IMR-90 (cell line): Measurements from ENCODE around the gene DOCK10. TPM values are rescaled to one million over a fixed set of nuclear protein-coding genes. Genes with fewer than 3 reads are reported as not detected.
A peak's percentile ranks its signal among the peaks of the same experiment; 100 is the strongest.

ENCODE experiments used
- ATAC-seq: fragments of 200-7000 bp; cut with Tn5 transposase; 2 replicates; pipeline ENCODE4 v1.9.1; 2020; ENCODE audit warnings: low read depth, mild to moderate bottlenecking, moderate library complexity
- BruUV-seq: library from RNA; stranded (reverse); fragments of 400-500 nt; replicated peaks from 2 replicates; lab custom pipeline; 2021; lab: Mats Ljungman, UMichigan
- CTCF ChIA-PET: fragments of 300-600 bp; formaldehyde crosslinking; extraction: SDS; loops from one replicate; lab custom pipeline; 2021; ENCODE audit warnings: antibody characterized with exemption; lab: Yijun Ruan, JAX
- POLR2A ChIA-PET: fragments of 300-600 bp; sonication (Branson Sonifier 250); formaldehyde crosslinking; loops from one replicate; lab custom pipeline; 2022; ENCODE audit warnings: antibody characterized with exemption; ENCODE audit not compliant: unreplicated experiment; lab: Charles Lee
- DNase-seq: peaks from one replicate; pipeline ENCODE4 v3.0.0; 2013
- H2AFZ ChIP-seq: replicated peaks from 2 replicates; pipeline ENCODE3; 2013; ENCODE audit warnings: low read length, mild to moderate bottlenecking; ENCODE audit not compliant: poor library complexity
- H2AK5ac ChIP-seq: 2 replicates; pipeline ENCODE4 v1.6.1; 2013; ENCODE audit warnings: low read depth, low read length, inconsistent platforms
- H2AK9ac ChIP-seq: replicated peaks from 2 replicates; pipeline ENCODE3; 2013; ENCODE audit warnings: mild to moderate bottlenecking, low read depth, low read length, moderate library complexity; ENCODE audit not compliant: poor library complexity
- H2BK120ac ChIP-seq: 2 replicates; pipeline ENCODE4 v1.6.1; 2013; ENCODE audit warnings: low read depth, low read length, inconsistent platforms
- H2BK15ac ChIP-seq: 3 replicates; pipeline ENCODE4 v1.6.1; 2013; ENCODE audit warnings: low read depth, low read length, inconsistent platforms
- H2BK20ac ChIP-seq: 2 replicates; pipeline ENCODE4 v1.6.1; 2013; ENCODE audit warnings: low read depth, mild to moderate bottlenecking, inconsistent platforms, low read length, moderate library complexity
- H2BK5ac ChIP-seq: 2 replicates; pipeline ENCODE4 v1.6.1; 2013; ENCODE audit warnings: mild to moderate bottlenecking, low read depth, low read length, inconsistent platforms; ENCODE audit not compliant: poor library complexity, severe bottlenecking
- H3K14ac ChIP-seq: replicated peaks from 2 replicates; pipeline ENCODE4 v1.6.1; 2013; ENCODE audit warnings: low read depth, low read length, inconsistent platforms
- H3K18ac ChIP-seq: 2 replicates; pipeline ENCODE4 v1.6.1; 2013; ENCODE audit warnings: low read depth, low read length, control low read depth
- H3K23ac ChIP-seq: 2 replicates; pipeline ENCODE4 v1.6.1; 2013; ENCODE audit warnings: low read depth, low read length, inconsistent platforms
- H3K27ac ChIP-seq: 2 replicates; pipeline ENCODE4 v1.5.1; 2013; ENCODE audit warnings: mild to moderate bottlenecking, control low read depth, low read length; ENCODE audit not compliant: insufficient read depth
- H3K27me3 ChIP-seq: 2 replicates; pipeline ENCODE4 v1.6.1; 2013; ENCODE audit warnings: low read length; ENCODE audit not compliant: control insufficient read depth, insufficient read depth
- H3K36me3 ChIP-seq: 2 replicates; pipeline ENCODE4 v1.6.1; 2013; ENCODE audit warnings: low read length, mixed read lengths; ENCODE audit not compliant: control insufficient read depth, insufficient read depth
- H3K4ac ChIP-seq: 2 replicates; pipeline ENCODE4 v1.6.1; 2013; ENCODE audit warnings: low read depth, low read length, inconsistent platforms
- H3K4me1 ChIP-seq: 2 replicates; pipeline ENCODE4 v1.6.1; 2013; ENCODE audit warnings: low read length, mixed read lengths; ENCODE audit not compliant: control insufficient read depth, insufficient read depth
- H3K4me2 ChIP-seq: 2 replicates; pipeline ENCODE4 v1.6.1; 2013; ENCODE audit warnings: low read depth, mild to moderate bottlenecking, control low read depth, low read length, moderate library complexity
- H3K4me3 ChIP-seq: 2 replicates; pipeline ENCODE4 v1.5.1; 2013; ENCODE audit warnings: low read depth, mild to moderate bottlenecking, control low read depth, low read length, moderate library complexity; ENCODE audit not compliant: insufficient read depth
- H3K56ac ChIP-seq: 2 replicates; pipeline ENCODE4 v1.6.1; 2013; ENCODE audit warnings: low read length, inconsistent platforms; ENCODE audit not compliant: insufficient read depth; ENCODE audit errors: extremely low read depth
- H3K79me1 ChIP-seq, 2 experiments: 2 replicates each; pipeline ENCODE4 v1.6.1; 2013; ENCODE audit warnings: low read length in 2 of 2, inconsistent platforms in 1 of 2, low read depth in 1 of 2
- H3K9ac ChIP-seq: 2 replicates; pipeline ENCODE4 v1.6.1; 2013; ENCODE audit warnings: low read depth, low read length, control low read depth
- H3K9me1 ChIP-seq: 2 replicates; pipeline ENCODE4 v1.6.1; 2013; ENCODE audit warnings: low read length, inconsistent platforms; ENCODE audit not compliant: insufficient read depth
- H3K9me3 ChIP-seq: 2 replicates; pipeline ENCODE4 v1.6.1; 2013; ENCODE audit warnings: low read length; ENCODE audit not compliant: control insufficient read depth, insufficient read depth
- H4K20me1 ChIP-seq: 2 replicates; pipeline ENCODE4 v1.6.1; 2013; ENCODE audit warnings: low read length, inconsistent platforms; ENCODE audit not compliant: insufficient read depth
- H4K5ac ChIP-seq: 2 replicates; pipeline ENCODE4 v1.6.1; 2013; ENCODE audit warnings: mild to moderate bottlenecking, low read depth, low read length, control low read depth
- H4K8ac ChIP-seq, 2 experiments: 2 replicates each; pipeline ENCODE4 v1.6.1; 2013; ENCODE audit warnings: low read depth in 2 of 2, low read length in 2 of 2, control low read depth in 1 of 2, inconsistent platforms in 1 of 2
- H4K91ac ChIP-seq: 2 replicates; pipeline ENCODE4 v1.6.1; 2013; ENCODE audit warnings: low read depth, low read length, inconsistent platforms; ENCODE audit not compliant: insufficient read depth
- BHLHE40 ChIP-seq: fragments of 150-350 bp; IDR thresholded peaks from 2 replicates; pipeline ENCODE4 v1.6.1; 2016; ENCODE audit warnings: mild to moderate bottlenecking, low read depth, low read length
- WGBS, 2 experiments: methylation state at CpG; one replicate each; pipeline versions ENCODE4 v1.1.5 to v1.1.7; 2013; ENCODE audit warnings: missing lambda C conversion rate in 2 of 2; ENCODE audit not compliant: insufficient read length in 1 of 2; ENCODE audit errors: extremely low coverage in 2 of 2; 5-methylcytosine and 5-hydroxymethylcytosine counted together
- dilution Hi-C: fragments of 300-500 bp; cut with HindIII; formaldehyde crosslinking; loops from one replicate; pipeline ENCODE4 v1.14.3; 2018; ENCODE audit warnings: low sequenced_read_pairs; ENCODE audit not compliant: unreplicated experiment
- in situ Hi-C: fragments of 300-500 bp; cut with MboI; formaldehyde crosslinking; loops from 3 replicates; pipeline ENCODE4 v1.14.3; 2019; ENCODE audit warnings: low sequenced_read_pairs, inconsistent platforms, mixed read lengths
- intact Hi-C: fragments of 100-400 bp; cut with micrococcal nuclease; formaldehyde crosslinking; loops from 2 replicates; pipeline ENCODE4 v1.10.0; 2022
- polyA plus RNA-seq, 3 experiments: library from polyadenylated mRNA; depleted of rRNA; stranded (reverse); fragments of >200 nt; gene quantifications; 2 replicates each; pipeline ENCODE4 v1.2.3, GENCODE V29; 2012; ENCODE audit warnings: low replicate concordance in 1 of 3
- total RNA-seq: library from RNA; depleted of rRNA; stranded (reverse); fragments of >200 nt; gene quantifications from 2 replicates; pipeline ENCODE4 v1.2.3, GENCODE V29; 2012
- TF ChIP-seq, protein P1 (sequence below): conservative IDR thresholded peaks from 2 replicates; pipeline ENCODE4 v1.5.1; 2012; ENCODE audit warnings: mild to moderate bottlenecking, low read depth, low read length, improper control_type of control experiment

The DOCK10 gene
- total and polyA plus RNA-seq, 2 of the 4 experiments (the other 2 are of a cell fraction): 58.6 to 75.3 TPM

DNA sequence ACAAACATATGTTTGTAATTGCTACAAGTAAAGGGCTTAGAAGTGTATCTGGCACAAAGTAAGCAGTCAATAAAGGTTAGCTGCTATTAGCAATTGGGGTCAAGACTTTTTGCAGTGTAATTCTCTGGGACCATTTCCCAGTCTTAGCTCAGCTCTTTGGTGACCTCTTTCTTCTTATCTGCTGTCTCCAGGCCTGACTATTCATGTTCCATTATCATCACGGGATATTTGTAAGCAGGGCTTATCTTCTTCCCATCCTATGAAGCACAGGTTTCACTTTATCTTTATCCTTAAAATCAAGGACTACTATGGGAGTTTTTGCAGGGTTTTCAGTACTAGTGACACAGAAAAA lies 131.7 kb downstream of the DOCK10 start:
- H3K27me3 ChIP-seq: no peaks in the 10 kb centered on the region
- H3K4ac ChIP-seq: no peak overlapping the region
- peak; percentile 58; the same call in 1 of the 2 replicates for TF ChIP-seq BHLHE40
- TF ChIP-seq, protein P1, sequence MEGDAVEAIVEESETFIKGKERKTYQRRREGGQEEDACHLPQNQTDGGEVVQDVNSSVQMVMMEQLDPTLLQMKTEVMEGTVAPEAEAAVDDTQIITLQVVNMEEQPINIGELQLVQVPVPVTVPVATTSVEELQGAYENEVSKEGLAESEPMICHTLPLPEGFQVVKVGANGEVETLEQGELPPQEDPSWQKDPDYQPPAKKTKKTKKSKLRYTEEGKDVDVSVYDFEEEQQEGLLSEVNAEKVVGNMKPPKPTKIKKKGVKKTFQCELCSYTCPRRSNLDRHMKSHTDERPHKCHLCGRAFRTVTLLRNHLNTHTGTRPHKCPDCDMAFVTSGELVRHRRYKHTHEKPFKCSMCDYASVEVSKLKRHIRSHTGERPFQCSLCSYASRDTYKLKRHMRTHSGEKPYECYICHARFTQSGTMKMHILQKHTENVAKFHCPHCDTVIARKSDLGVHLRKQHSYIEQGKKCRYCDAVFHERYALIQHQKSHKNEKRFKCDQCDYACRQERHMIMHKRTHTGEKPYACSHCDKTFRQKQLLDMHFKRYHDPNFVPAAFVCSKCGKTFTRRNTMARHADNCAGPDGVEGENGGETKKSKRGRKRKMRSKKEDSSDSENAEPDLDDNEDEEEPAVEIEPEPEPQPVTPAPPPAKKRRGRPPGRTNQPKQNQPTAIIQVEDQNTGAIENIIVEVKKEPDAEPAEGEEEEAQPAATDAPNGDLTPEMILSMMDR: no peak
- no peaks in the 10 kb centered on the region for H4K20me1 ChIP-seq
- DNase-seq: peak; percentile 54
- no peak overlapping the region for H3K4me3 ChIP-seq
- in situ Hi-C loops (no loop called here), dilution Hi-C loops (no loop called here), intact Hi-C loops (no loop called here)
- H4K5ac ChIP-seq: no peak overlapping the region
- peak overlapping the region; percentile 5; the same call in 1 of the 2 replicates for H3K4me2 ChIP-seq
- no peaks in the 10 kb centered on the region for H3K9me3 ChIP-seq
- BruUV-seq: no TSS peak
- no peak overlapping the region for H4K8ac ChIP-seq
- peaks cover 6% of the 10 kb centered on the region for H3K4me1 ChIP-seq
- no peaks in the 10 kb centered on the region for H3K36me3 ChIP-seq
- H2AFZ ChIP-seq: no peak overlapping the region
- ATAC-seq: peak; percentile 62
- no peak overlapping the region for H2AK9ac ChIP-seq
- H2AK5ac ChIP-seq: no peak overlapping the region
- no peak overlapping the region for H2BK120ac ChIP-seq
- no peak overlapping the region for H2BK5ac ChIP-seq
- H3K79me1 ChIP-seq: peaks cover 18 to 28% of the 10 kb centered on the region in 2 experiments; a peak in 3 of 4 replicates
- POLR2A ChIA-PET: no interaction called here
- CTCF ChIA-PET: interaction anchor here (0.7 kb wide), 1 partner anchor 29 kb away, joined by 3 read pairs; no protein-coding TSS in a partner anchor
- WGBS, 2 experiments: no CpG with 5 or more reads among the region's 1 CpG
- no peak overlapping the region for H3K27ac ChIP-seq
- no peak overlapping the region for H3K14ac ChIP-seq
- no peak overlapping the region for H3K9ac ChIP-seq
- no peak overlapping the region; the same call in 1 of the 2 replicates for H3K23ac ChIP-seq
- no peak overlapping the region for H2BK15ac ChIP-seq
- no peak overlapping the region for H4K91ac ChIP-seq
- H2BK20ac ChIP-seq: no peak overlapping the region
- no peak overlapping the region for H3K56ac ChIP-seq
- no peak overlapping the region for H3K18ac ChIP-seq
- 0 out of 2 replicates have a peak, but pooled peaks cover 3% of the 10 kb centered on the region for H3K9me1 ChIP-seq
